Fibroblast of lung (primary cell): Measurements from ENCODE around the gene LZTR1.

ENCODE experiments used
- CTCF ChIP-seq, 2 donors: IDR thresholded peaks in 1 of 2; conservative IDR thresholded peaks in 1 of 2; 1 replicate in 1 of 2; 2 replicates in 1 of 2; pipeline ENCODE4 v1.5.1; 2011 to 2012; ENCODE audit warnings: low read length in 2 of 2, control low read depth in 1 of 2, inconsistent platforms in 1 of 2, low read depth in 1 of 2, mild to moderate bottlenecking in 1 of 2
- EZH2 ChIP-seq: IDR thresholded peaks from 2 replicates; pipeline ENCODE4 v1.5.1; 2012; ENCODE audit warnings: low read length, control low read depth, mild to moderate bottlenecking; ENCODE audit errors: missing control alignments

GRCh38 chr22:20964799-20965103 is 17.3 kb upstream of the LZTR1 start:
- TF ChIP-seq CTCF (conservative IDR thresholded peaks at IDR 0.05 in 1 of 2, IDR thresholded peaks at IDR 0.05 in 1 of 2; ENCODE audit: low read depth in 1 of 2, low read length in 2 of 2) (no peak), EZH2 (no peak)
